ENCODE results near the gene PDE4B. TPM values are rescaled to one million over a fixed set of nuclear protein-coding genes. Genes with fewer than 3 reads are reported as not detected.

Gene PDE4B
- total RNA-seq, 4 donors from 2014 or later = 0.08 to 6.7 (median 3.4) TPM

- no peak overlapping the region for H3K4me3 ChIP-seq
- DNase-seq = no peak
- H3K36me3 ChIP-seq = no peaks in the 10 kb centered on the region
- H3K27me3 ChIP-seq = no peaks in the 10 kb centered on the region
- no peak overlapping the region for H3K27ac ChIP-seq
- 20 to 32% methylated on average over 3 of the region's 3 CpGs for WGBS, 2 donors
- intact Hi-C loops (cut with DNase I) = no loop called here
- H3K4me1 ChIP-seq = no peaks in the 10 kb centered on the region
- H3K9me3 ChIP-seq = no peaks in the 10 kb centered on the region
- no peak for TF ChIP-seq CTCF (IDR thresholded peaks at IDR 0.05)
- no peak for TF ChIP-seq POLR2A (IDR thresholded peaks at IDR 0.05)
Observed at GRCh38 chr1:66012106-66012784, 219.6 kb downstream of the PDE4B start.

- TF ChIP-seq CTCF (IDR thresholded peaks at IDR 0.05) = no peak
- no peak for DNase-seq
- no peaks in the 10 kb centered on the region for H3K9me3 ChIP-seq
- WGBS, 2 donors = 58 to 59% methylated on average over 3 of the region's 3 CpGs
- H3K27ac ChIP-seq = no peak overlapping the region
- no peaks in the 10 kb centered on the region for H3K4me1 ChIP-seq
- no peaks in the 10 kb centered on the region for H3K36me3 ChIP-seq
- intact Hi-C loops (cut with DNase I) = no loop called here
- H3K4me3 ChIP-seq = no peak overlapping the region
- no peaks in the 10 kb centered on the region for H3K27me3 ChIP-seq
Observed at GRCh38 chr1:66013371-66013770, 220.7 kb downstream of the PDE4B start.

- H3K27ac ChIP-seq = no peak overlapping the region
- H3K4me1 ChIP-seq = no peaks in the 10 kb centered on the region
- 79 to 87% methylated on average over 2 of the region's 2 CpGs for WGBS, 2 donors
- DNase-seq = no peak
- no peak overlapping the region for H3K4me3 ChIP-seq
- no peak for TF ChIP-seq POLR2A (IDR thresholded peaks at IDR 0.05)
- no peak for TF ChIP-seq CTCF (IDR thresholded peaks at IDR 0.05)
- H3K27me3 ChIP-seq = no peaks in the 10 kb centered on the region
- intact Hi-C loops (cut with DNase I) = no loop called here
- H3K36me3 ChIP-seq = no peaks in the 10 kb centered on the region
- H3K9me3 ChIP-seq = no peaks in the 10 kb centered on the region
Observed at GRCh38 chr1:66022904-66023620, 230.4 kb downstream of the PDE4B start.

- Histone ChIP-seq H3K4me3 (no peak overlapping the region), H3K27me3 (no peaks in the 10 kb centered on the region), H3K27ac (no peak overlapping the region), H3K9me3 (peaks cover 0 to 4% (median 0%) of the 10 kb centered on the region in 3 donors), H3K4me1 (no peaks in the 10 kb centered on the region), H3K36me3 (no peaks in the 10 kb centered on the region)
- TF ChIP-seq POLR2A (IDR thresholded peaks at IDR 0.05) (no peak), CTCF (IDR thresholded peaks at IDR 0.05) (no peak)
- intact Hi-C loops (cut with DNase I) = no loop called here
- DNase-seq = no peak
Observed at GRCh38 chr1:66025188-66025587, 232.5 kb downstream of the PDE4B start.

GRCh38 chr1:66028035-66028434, 235.3 kb downstream of the PDE4B start:
- DNase-seq = no peak
- Histone ChIP-seq H3K27ac (no peak overlapping the region), H3K9me3 (peaks cover 0 to 10% (median 0%) of the 10 kb centered on the region in 3 donors), H3K4me1 (no peaks in the 10 kb centered on the region), H3K36me3 (no peaks in the 10 kb centered on the region), H3K27me3 (no peaks in the 10 kb centered on the region), H3K4me3 (no peak overlapping the region)
- intact Hi-C loops (cut with DNase I) = no loop called here
- 89% methylated on average over 3 of the region's 3 CpGs; no CpG with 5 or more reads in 1 of the 2 donors for WGBS, 2 donors
- TF ChIP-seq POLR2A (IDR thresholded peaks at IDR 0.05) (no peak), CTCF (IDR thresholded peaks at IDR 0.05) (no peak)

Data from esophagus squamous epithelium (tissue), 5 donors.